HepG2 (cell line): ENCODE results near the gene FMR1. TPM values are rescaled to one million over a fixed set of nuclear protein-coding genes. Genes with fewer than 3 reads are reported as not detected.
A peak's percentile ranks its signal among the peaks of the same experiment; 100 is the strongest.

Experiments used
- ATAC-seq: fragments of 200-7000 bp; cut with Tn5 transposase; 3 replicates; pipeline ENCODE4 v1.9.1; 2020; ENCODE audit warnings: mild to moderate bottlenecking, moderate library complexity
- BruUV-seq: library from RNA; stranded (reverse); fragments of 400-500 nt; replicated peaks from 2 replicates; lab custom pipeline; 2021; lab: Mats Ljungman, UMichigan
- CTCF ChIA-PET: fragments of 300-600 bp; formaldehyde crosslinking; extraction: SDS; loops from one replicate; lab custom pipeline; 2021; ENCODE audit warnings: low total read pairs, inconsistent platforms, low intra/inter-chr PET ratio; lab: Yijun Ruan, JAX
- POLR2A ChIA-PET: fragments of 350-600 bp; sonication (Branson Sonifier 250); formaldehyde crosslinking; loops from one replicate; lab custom pipeline; 2020; ENCODE audit warnings: antibody characterized with exemption, inconsistent platforms; lab: Yijun Ruan, JAX
- DNase-seq: peaks from one replicate; pipeline ENCODE4 v3.0.0-alpha.2; 2015; ENCODE audit warnings: low spot score
- FAIRE-seq: peaks from 3 replicates; lab custom pipeline; 2011; peaks lifted over from hg19 to GRCh38; lab: Jason Lieb, UNC
- H2AFZ ChIP-seq: one replicate; pipeline ENCODE4 v1.6.1; 2011; ENCODE audit warnings: low read length, inconsistent platforms
- H3K27ac ChIP-seq: fragments of 300-600 bp; 3 replicates; pipeline ENCODE4 v1.8.0; 2011; ENCODE audit warnings: mixed run types, mild to moderate bottlenecking, mixed read lengths, low read length, inconsistent platforms; ENCODE audit not compliant: insufficient read depth; ENCODE audit errors: extremely low read length
- H3K27me3 ChIP-seq, 2 experiments: fragments of 200-600 bp in 1 of 2; 2 replicates in 1 of 2; 3 replicates in 1 of 2; pipeline versions ENCODE4 v1.6.0 to v1.8.0; 2011; ENCODE audit warnings: low read length in 2 of 2, mild to moderate bottlenecking in 2 of 2, moderate library complexity in 2 of 2, inconsistent platforms in 1 of 2; ENCODE audit not compliant: insufficient read depth in 2 of 2, control insufficient read depth in 1 of 2
- H3K36me3 ChIP-seq, 2 experiments: fragments of 200-600 bp in 1 of 2; replicated peaks in 1 of 2; 2 replicates in 1 of 2; 3 replicates in 1 of 2; pipeline versions ENCODE4 v1.5.1 to v1.8.0; 2011; ENCODE audit warnings: low read length in 2 of 2, inconsistent platforms in 1 of 2; ENCODE audit not compliant: insufficient read depth in 2 of 2, control insufficient read depth in 1 of 2
- H3K4me1 ChIP-seq: 2 replicates; pipeline ENCODE4 v1.5.1; 2012; ENCODE audit warnings: low read length, inconsistent platforms; ENCODE audit not compliant: insufficient read depth
- H3K4me2 ChIP-seq: 2 replicates; pipeline ENCODE4 v1.6.0; 2011; ENCODE audit warnings: low read depth, low read length, inconsistent platforms
- H3K4me3 ChIP-seq, 3 experiments: fragments of 200-600 bp in 1 of 3; sonication (generic), shearing (Covaris generic) in 1 of 3; replicated peaks in 1 of 3; 2 replicates each; pipeline ENCODE4 v1.5.1; 2011 to 2016; ENCODE audit warnings: low read length in 3 of 3, inconsistent platforms in 2 of 3, low read depth in 2 of 3, mild to moderate bottlenecking in 2 of 3, control low read depth in 1 of 3, mixed read lengths in 1 of 3; ENCODE audit not compliant: insufficient read depth in 1 of 3
- H3K79me2 ChIP-seq: one replicate; pipeline ENCODE4 v1.6.1; 2011; ENCODE audit warnings: low read length, inconsistent platforms; ENCODE audit not compliant: insufficient read depth
- H3K9ac ChIP-seq: 2 replicates; pipeline ENCODE4 v1.6.0; 2011; ENCODE audit warnings: mild to moderate bottlenecking, low read depth, low read length, inconsistent platforms; ENCODE audit not compliant: insufficient read depth
- H3K9me3 ChIP-seq: 2 replicates; pipeline ENCODE4 v1.5.1; 2012; ENCODE audit warnings: mild to moderate bottlenecking, low read length
- H4K20me1 ChIP-seq: 2 replicates; pipeline ENCODE4 v1.6.0; 2011; ENCODE audit warnings: inconsistent platforms, mild to moderate bottlenecking, low read length, moderate library complexity; ENCODE audit not compliant: insufficient read depth
- CEBPB ChIP-seq: IDR thresholded peaks from 2 replicates; pipeline ENCODE4 v1.6.1; 2011; ENCODE audit warnings: low read depth, low read length, improper control_type of control experiment, borderline replicate concordance
- CEBPG ChIP-seq: IDR thresholded peaks from 2 replicates; pipeline ENCODE4 v1.6.1; 2016
- CREB3 ChIP-seq: sonication (generic); formaldehyde crosslinking; IDR thresholded peaks from 2 replicates; pipeline ENCODE4 v1.5.0; 2020; ENCODE audit warnings: missing genetic modification reagents
- ELF1 ChIP-seq: sonication (generic); formaldehyde crosslinking; IDR thresholded peaks from 2 replicates; pipeline ENCODE4 v1.4.0; 2020; ENCODE audit warnings: missing genetic modification reagents
- FOXJ3 ChIP-seq: sonication (generic); formaldehyde crosslinking; IDR thresholded peaks from 2 replicates; pipeline ENCODE4 v1.4.0; 2020; ENCODE audit warnings: missing genetic modification reagents, mild to moderate bottlenecking, borderline replicate concordance
- GATAD2A ChIP-seq: IDR thresholded peaks from 2 replicates; pipeline ENCODE4 v1.6.1; 2016
- HDAC2 ChIP-seq: sonication (generic); formaldehyde crosslinking; IDR thresholded peaks from 2 replicates; pipeline ENCODE4 v1.4.0; 2020; ENCODE audit warnings: missing genetic modification reagents
- HNRNPUL1 ChIP-seq: fragments of 200-400 bp; formaldehyde crosslinking; IDR thresholded peaks from 2 replicates; pipeline ENCODE4 v1.6.1; 2017; ENCODE audit warnings: low read depth, mild to moderate bottlenecking, low read length, moderate library complexity
- ISL2 ChIP-seq: sonication (generic); formaldehyde crosslinking; IDR thresholded peaks from 2 replicates; pipeline ENCODE4 v1.5.0; 2020; ENCODE audit warnings: missing genetic modification reagents
- KLF16 ChIP-seq, 2 experiments: sonication (generic) in 1 of 2; formaldehyde crosslinking in 1 of 2; IDR thresholded peaks; 2 replicates each; pipeline versions ENCODE4 v1.6.1 to v1.8.0; 2016 to 2023; ENCODE audit warnings: missing genetic modification reagents in 2 of 2, missing compliant biosample characterization in 1 of 2
- MIXL1 ChIP-seq: IDR thresholded peaks from 2 replicates; pipeline ENCODE4 v1.6.1; 2016
- NFRKB ChIP-seq: fragments of 450-650 bp; IDR thresholded peaks from 2 replicates; pipeline ENCODE4 v1.6.1; 2017
- PAXIP1 ChIP-seq: sonication (generic); formaldehyde crosslinking; conservative IDR thresholded peaks from 2 replicates; pipeline ENCODE4 v1.4.0; 2020; ENCODE audit warnings: mild to moderate bottlenecking, missing genetic modification reagents, moderate library complexity
- ZNF329 ChIP-seq: sonication (generic); formaldehyde crosslinking; IDR thresholded peaks from 2 replicates; pipeline ENCODE4 v1.9.0; 2021; ENCODE audit warnings: low read depth, mild to moderate bottlenecking, missing genetic modification reagents
- ZNF549 ChIP-seq: sonication (generic); formaldehyde crosslinking; IDR thresholded peaks from 2 replicates; pipeline ENCODE4 v1.5.0; 2020; ENCODE audit warnings: missing genetic modification reagents
- WGBS: methylation state at CpG from one replicate; pipeline ENCODE4 v1.1.6; 2017; ENCODE audit warnings: low lambda C conversion rate; 5-methylcytosine and 5-hydroxymethylcytosine counted together
- in situ Hi-C: cut with HindIII; loops from 2 replicates; pipeline ENCODE4 v1.10.0; 2017; ENCODE audit warnings: low pct_unique_long_range_greater_than_20kb; ENCODE audit not compliant: extremely low pct_ligation_motif_present
- intact Hi-C: fragments of 100-400 bp; cut with micrococcal nuclease; formaldehyde crosslinking; loops from one replicate; pipeline ENCODE4 v1.10.0; 2022; ENCODE audit not compliant: unreplicated experiment
- polyA plus RNA-seq, 8 experiments: library from polyadenylated mRNA; depleted of rRNA in 3 of 8; stranded (reverse) in 7 of 8; unstranded in 1 of 8; fragments of >200 nt; fragmentation: Illumina TruSeq in 4 of 8; extraction: Trizol in 4 of 8; gene quantifications; 2 replicates each; pipeline versions ENCODE4 v1.2.1 to v1.2.3, GENCODE V29; 2011 to 2016; ENCODE audit warnings: low read depth in 4 of 8, missing spikeins in 1 of 8, mixed read lengths in 1 of 8; ENCODE audit not compliant: insufficient read depth in 1 of 8
- total RNA-seq, 5 experiments: library from RNA; depleted of rRNA; stranded (reverse); fragments of >200 nt; fragmentation: Illumina TruSeq; extraction: Trizol; gene quantifications; 2 replicates each; pipeline ENCODE4 v1.2.3, GENCODE V29; 2016; ENCODE audit warnings: low read depth in 1 of 5

FMR1 gene
- total and polyA plus RNA-seq, 2 of the 13 experiments (the other 11 are each of a cell fraction or from before 2014, with no cell fraction given), result 27.8 to 49.6 TPM

GRCh38 chrX:147948531-147948930 lies 36.8 kb downstream of the FMR1 start:
- Histone ChIP-seq H3K27ac (no peak overlapping the region), H4K20me1 (no peaks in the 10 kb centered on the region), H2AFZ (no peak overlapping the region), H3K27me3 (no peaks in the 10 kb centered on the region), H3K4me3 (no peak overlapping the region), H3K9me3 (no peaks in the 10 kb centered on the region), H3K4me2 (no peak overlapping the region), H3K79me2 (no peaks in the 10 kb centered on the region), H3K4me1 (peaks cover 30% of the 10 kb centered on the region), H3K36me3 (peaks cover 2 to 18% of the 10 kb centered on the region in 2 experiments; a peak in 3 of 5 replicates), H3K9ac (no peak overlapping the region)
- intact Hi-C loops, result no loop called here
- FAIRE-seq (no peak), DNase-seq (no peak), ATAC-seq (no peak)
- no TSS peak for BruUV-seq
- TF ChIP-seq KLF16 (CRISPR knock-in tag; IDR thresholded peaks at IDR 0.05), result no peak
- TF ChIP-seq ZNF329 (CRISPR knock-in tag), result no peak
- ChIA-PET POLR2A (no interaction called here), CTCF (no interaction called here)
- in situ Hi-C loops, result no loop called here
- 97% methylated on average over 7 of the region's 7 CpGs for WGBS

GRCh38 chrX:147950352-147950751 lies 38.6 kb downstream of the FMR1 start:
- H3K27me3 ChIP-seq, result no peaks in the 10 kb centered on the region
- peaks cover 30% of the 10 kb centered on the region for H3K4me1 ChIP-seq
- peak; percentile 37 for FAIRE-seq
- POLR2A ChIA-PET, result no interaction called here
- H3K79me2 ChIP-seq, result no peaks in the 10 kb centered on the region
- in situ Hi-C loops, result no loop called here
- no peaks in the 10 kb centered on the region for H4K20me1 ChIP-seq
- peak; percentile 61 for DNase-seq
- no peak overlapping the region for H3K4me2 ChIP-seq
- CTCF ChIA-PET, result no interaction called here
- H3K27ac ChIP-seq, result no peak overlapping the region
- H3K9me3 ChIP-seq, result no peaks in the 10 kb centered on the region
- no peak overlapping the region for H3K9ac ChIP-seq
- BruUV-seq, result no TSS peak
- H3K36me3 ChIP-seq, result peaks cover 0 to 6% of the 10 kb centered on the region in 2 experiments; a peak in 1 of 5 replicates
- peak; percentile 61 for ATAC-seq
- 0% methylated on average over 1 of the region's 1 CpG for WGBS
- H3K4me3 ChIP-seq, result no peak overlapping the region
- intact Hi-C loops, result no loop called here
- no peak overlapping the region for H2AFZ ChIP-seq
- TF ChIP-seq CEBPB, result peak; percentile 88
- no peak for TF ChIP-seq CREB3 (CRISPR knock-in tag)
- TF ChIP-seq MIXL1 (CRISPR knock-in tag), result peak; percentile 72
- TF ChIP-seq HNRNPUL1, result 0 out of 2 replicates have a peak, but pooled peaks have one; percentile 39
- TF ChIP-seq ZNF549 (CRISPR knock-in tag), result no peak
- TF ChIP-seq ELF1 (CRISPR knock-in tag), result no peak
- peak; percentile 17; the same call in 1 of the 2 replicates for TF ChIP-seq FOXJ3
- 0 out of 2 replicates have a peak, but pooled peaks have one; percentile 31 for TF ChIP-seq HDAC2
- TF ChIP-seq CEBPG, result peak; percentile 86
- peak; percentile 49; the same call in 1 of the 2 replicates for TF ChIP-seq PAXIP1 (CRISPR knock-in tag)
- TF ChIP-seq NFRKB, result no peak
- peak; percentile 66; the same call in 1 of the 2 replicates for TF ChIP-seq GATAD2A (CRISPR knock-in tag)
- peak; percentile 41; the same call in 1 of the 2 replicates for TF ChIP-seq ISL2 (CRISPR knock-in tag)
